ENCODE results near the gene MRTFA.
"Not testable (repeated sequence)": the region's sequence is repeated elsewhere in the genome, so short reads cannot be mapped to it uniquely, and the experiment has no call there.

The MRTFA gene

DNA sequence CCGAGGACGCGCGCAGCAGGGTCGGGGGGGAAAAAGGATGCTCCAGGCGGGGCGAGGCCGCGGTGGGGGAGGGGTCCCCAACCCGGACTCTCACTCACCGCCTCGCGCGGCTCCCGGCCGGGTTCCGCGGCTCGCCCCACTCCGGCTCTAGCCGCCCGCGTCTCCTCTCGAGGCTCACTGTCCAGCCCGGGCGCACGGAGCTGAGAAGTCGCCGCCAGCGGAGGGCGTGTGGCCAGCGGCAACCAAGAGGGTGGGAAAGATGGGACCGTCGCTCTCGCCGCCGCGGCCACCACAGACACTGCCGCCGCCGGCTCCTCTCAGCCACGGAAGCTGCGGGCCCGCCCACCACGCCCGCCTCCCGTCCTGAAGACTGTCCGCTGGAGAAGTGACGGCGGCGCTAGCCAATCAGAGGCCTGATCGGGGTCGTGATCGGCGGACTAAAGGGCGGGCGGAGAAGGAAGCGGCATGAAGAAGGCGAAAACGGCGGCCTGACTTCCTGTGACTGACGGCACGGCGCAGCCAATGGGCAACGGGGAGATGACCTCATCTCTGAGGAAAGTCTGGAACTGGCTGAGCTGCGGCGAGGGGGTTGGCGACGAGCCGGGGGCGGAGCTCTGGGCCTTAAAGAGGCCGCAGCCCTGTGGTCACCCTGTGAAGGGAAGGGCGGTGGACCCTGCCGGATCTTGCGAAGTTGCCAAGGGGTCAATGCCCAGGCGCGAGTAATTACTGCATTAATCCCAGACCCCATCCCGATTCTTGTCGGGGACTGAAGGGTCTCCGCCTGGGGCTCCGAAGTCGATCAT is at the start of gene MRTFA:
MRTFA (minus strand) TSS at position 340 of the 803 bp plus-strand sequence.
- in situ Hi-C loops (cut with MboI; ENCODE audit: low sequenced_read_pairs): no loop called here

DNA sequence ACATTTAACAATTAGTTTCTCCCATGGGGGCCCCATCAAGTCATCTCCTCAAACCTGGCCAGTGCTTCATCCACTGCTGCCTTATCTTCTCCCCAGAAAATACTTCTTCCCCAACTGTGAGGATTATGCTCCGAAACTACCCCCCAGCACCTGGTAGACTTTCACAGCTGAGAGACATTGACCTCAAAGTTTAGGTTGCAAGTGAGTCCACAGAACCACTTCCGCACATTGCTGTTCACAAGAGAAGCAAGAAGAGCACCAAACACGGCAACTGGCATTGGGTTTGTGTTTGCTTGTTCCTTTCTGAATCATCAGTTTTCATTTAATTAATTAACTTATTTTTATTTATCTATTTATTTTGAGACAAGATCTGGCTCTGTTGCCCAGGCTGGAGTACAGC is 48.9 kb upstream of the MRTFA start:
- in situ Hi-C loops (cut with MboI; ENCODE audit: low sequenced_read_pairs): no loop called here

DNA sequence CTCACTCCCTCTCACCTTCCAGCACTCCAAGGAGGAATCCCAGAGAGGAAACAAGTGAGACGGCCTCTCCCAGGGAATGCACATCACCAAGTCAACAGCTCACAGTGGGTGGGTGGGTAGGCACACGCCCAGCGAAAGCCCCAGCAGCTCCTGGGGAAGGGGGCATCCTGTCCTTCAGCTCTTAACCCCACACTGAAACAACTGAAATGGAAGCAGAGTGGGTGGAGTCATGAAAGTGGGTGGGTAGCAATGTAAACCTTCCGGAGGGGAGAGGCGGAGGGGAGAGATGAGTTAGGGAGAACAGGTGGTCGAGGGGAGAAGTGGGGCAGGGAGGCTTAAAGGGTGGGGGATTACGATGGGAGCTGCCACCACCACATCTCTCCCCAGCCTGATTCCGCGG is 48.2 kb upstream of the MRTFA start:
- in situ Hi-C loops (cut with MboI; ENCODE audit: low sequenced_read_pairs): no loop called here

DNA sequence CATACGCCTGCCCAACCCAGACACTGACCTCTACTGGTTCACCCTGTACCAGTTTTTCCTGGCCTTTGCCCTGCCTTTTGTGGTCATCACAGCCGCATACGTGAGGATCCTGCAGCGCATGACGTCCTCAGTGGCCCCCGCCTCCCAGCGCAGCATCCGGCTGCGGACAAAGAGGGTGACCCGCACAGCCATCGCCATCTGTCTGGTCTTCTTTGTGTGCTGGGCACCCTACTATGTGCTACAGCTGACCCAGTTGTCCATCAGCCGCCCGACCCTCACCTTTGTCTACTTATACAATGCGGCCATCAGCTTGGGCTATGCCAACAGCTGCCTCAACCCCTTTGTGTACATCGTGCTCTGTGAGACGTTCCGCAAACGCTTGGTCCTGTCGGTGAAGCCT is 44.9 kb upstream of the MRTFA start:
- in situ Hi-C loops (cut with MboI; ENCODE audit: low sequenced_read_pairs): no loop called here

DNA sequence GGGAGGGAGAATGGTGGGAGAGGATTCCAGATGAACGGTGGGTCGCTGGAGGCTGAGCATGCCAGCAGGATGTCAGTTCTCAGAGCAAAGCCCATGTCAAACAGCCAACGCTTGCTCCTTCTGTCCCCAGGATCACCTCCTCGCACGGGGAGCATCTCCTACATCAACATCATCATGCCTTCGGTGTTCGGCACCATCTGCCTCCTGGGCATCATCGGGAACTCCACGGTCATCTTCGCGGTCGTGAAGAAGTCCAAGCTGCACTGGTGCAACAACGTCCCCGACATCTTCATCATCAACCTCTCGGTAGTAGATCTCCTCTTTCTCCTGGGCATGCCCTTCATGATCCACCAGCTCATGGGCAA is 44.3 kb upstream of the MRTFA start:
- in situ Hi-C loops (cut with MboI; ENCODE audit: low sequenced_read_pairs): no loop called here

DNA sequence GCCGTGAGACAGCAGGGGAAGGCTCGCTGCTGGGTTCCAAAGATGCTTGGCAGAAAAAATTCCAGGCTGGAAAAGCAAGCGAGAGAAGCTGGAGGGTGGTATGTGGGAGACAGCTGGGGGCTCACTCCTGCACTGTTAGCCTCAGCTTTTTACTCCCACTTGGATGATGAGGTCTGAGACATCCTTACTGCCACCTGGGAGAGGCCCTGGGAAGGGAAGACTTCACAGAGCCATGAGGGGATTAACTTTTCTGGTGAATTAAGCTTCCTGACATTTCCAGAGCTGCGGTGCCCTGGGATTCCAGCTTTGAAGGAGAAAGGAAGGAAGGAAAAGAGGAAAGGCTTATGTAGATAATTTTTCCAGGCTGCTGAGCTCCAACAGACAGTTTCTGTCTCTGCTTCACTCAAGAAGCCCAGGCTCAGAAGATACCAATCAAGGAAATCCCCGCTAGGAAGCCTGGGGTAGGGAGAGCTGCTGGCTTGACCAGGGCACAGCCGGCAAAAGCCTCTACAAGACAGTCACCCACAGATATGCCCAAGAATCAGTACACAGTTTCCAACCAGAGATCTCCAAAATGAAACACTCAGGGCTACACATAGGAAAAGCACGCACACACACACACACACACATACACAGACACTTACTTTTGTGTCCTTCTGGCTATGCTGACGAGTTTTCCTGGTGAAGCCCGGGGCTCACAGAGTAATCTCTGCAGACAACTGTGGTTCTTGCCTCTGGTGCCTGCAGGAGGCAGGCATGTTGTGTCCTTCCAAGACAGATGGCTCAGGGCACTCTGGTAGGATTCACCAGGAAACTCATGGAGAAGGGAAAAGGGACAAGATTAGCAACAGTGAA is 43.7 kb upstream of the MRTFA start:
- in situ Hi-C loops (cut with MboI; ENCODE audit: low sequenced_read_pairs): no loop called here

DNA sequence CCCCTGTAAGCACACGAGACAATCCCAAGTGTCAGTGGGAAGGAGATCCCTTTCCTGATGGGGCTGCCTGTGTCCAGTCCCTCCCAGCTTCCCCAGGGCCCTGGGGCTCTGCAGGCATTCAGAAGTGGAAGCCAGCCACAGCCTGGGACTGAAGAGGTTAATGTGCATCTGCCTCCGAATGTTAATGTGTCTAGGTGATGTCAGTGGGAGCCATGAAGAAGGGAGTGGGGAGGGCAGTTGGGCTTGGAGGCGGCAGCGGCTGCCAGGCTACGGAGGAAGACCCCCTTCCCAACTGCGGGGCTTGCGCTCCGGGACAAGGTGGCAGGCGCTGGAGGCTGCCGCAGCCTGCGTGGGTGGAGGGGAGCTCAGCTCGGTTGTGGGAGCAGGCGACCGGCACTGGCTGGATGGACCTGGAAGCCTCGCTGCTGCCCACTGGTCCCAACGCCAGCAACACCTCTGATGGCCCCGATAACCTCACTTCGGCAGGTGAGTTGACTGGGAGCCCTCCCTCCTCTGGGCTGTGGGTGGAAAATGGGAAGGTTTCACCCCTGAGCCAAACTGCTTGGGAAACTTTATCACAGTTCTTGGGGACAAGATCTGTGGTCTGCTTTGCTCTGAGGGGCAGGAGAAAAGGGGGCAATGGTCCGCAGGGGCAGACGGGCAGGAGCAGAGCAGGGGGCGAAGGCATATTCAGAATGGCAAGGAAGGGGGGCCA is 42.9 kb upstream of the MRTFA start, which contains the start of gene MCHR1:
MCHR1 (plus strand) TSS at position 236 of the 715 bp plus-strand sequence; CDS start at position 405, 169 bp downstream.
- in situ Hi-C loops (cut with MboI; ENCODE audit: low sequenced_read_pairs): no loop called here

DNA sequence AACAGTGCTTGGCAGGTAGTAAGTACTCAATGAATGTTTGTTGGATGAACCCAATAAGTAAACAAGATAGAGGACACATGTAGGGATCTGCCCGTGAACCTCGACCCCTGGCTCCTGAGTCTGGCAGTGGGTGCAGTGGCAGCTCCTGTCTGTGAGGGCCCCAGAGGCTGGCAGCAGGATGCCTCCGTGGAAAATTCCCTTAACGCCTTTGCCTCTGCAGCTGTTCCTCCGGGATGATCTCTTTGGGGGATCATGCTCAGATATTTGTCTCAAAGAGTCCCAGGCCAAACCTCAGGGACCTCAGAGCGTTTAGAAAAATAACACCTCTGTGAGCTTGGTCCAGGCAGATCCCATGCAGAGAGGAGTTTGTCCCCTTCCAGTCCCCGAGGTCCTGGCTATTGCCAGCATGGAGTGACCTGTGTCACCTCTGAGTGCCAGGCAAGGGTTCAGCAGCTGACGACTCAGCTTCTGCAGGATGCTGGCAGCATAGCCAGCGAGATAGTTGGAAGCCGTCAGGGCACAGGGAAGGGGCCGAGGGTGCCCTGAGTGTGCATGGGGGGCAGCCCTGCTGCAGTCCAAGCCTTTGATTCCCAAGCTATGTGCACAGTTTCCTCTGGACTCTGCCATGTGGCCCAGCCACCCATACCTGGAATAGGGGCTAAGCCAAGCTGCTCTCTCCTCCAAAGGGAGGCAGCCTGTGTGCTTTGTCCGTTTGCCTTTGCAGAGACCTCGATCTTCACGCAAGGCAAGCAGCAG is 42.2 kb upstream of the MRTFA start:
- in situ Hi-C loops (cut with MboI; ENCODE audit: low sequenced_read_pairs): no loop called here

DNA sequence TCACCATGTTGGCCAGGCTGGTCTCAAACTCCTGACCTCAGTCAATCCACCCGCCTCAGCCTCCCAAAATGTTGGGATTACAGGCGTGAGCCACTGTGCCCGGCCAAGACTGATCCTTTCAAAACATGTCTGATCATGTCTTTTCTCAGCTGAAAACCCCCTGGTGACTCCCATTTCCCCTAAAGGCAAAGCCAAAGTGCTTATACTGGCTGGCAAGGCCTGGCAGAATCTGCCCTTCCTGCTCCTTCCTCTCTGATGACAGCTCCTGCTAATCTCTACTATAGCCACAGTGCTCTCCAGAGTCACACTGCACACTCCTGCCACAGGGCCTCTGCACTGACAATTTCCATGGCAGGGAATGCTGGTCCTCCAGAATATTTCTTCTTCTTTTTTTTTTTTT is 40.1 kb upstream of the MRTFA start:
- in situ Hi-C loops (cut with MboI; ENCODE audit: low sequenced_read_pairs): no loop called here

DNA sequence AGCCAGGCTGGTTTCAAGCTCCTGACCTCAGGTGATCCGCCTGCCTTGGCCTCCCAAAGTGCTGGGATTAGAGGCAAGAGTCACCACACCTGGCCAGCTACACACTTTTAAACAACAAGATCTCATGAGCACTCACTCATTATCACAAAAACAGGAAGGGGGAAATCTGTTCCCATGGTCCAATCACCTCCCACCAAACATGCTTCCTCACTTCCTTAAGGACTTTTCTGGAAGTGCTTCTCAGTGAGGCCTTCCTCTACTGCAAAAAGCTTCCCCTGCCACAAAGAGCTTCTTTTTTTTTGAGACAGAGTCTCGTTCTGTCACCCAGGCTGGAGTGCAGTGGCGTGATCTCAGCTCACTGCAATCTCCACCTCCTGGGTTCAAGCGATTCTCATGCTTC is 39.6 kb upstream of the MRTFA start:
- in situ Hi-C loops (cut with MboI; ENCODE audit: low sequenced_read_pairs): not testable (repeated sequence)

DNA sequence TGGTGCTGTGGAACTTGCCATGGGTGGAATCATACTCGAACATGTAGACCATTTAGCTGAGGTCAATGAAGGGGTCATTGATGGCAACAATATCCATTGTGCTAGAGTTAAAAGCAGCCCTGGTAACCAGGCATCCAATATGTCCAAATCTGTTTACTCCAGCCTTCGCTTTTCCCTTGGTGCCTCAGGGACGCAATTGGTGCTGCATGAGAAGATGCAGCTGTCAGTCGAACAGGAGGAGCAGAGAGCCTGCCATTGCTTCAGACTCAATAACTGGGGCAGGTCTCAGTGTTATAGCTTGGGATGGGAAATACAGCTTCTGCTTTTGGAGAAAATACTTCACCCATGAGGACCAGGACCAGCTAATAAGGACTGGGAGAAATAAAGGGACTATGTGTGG is 37.8 kb upstream of the MRTFA start:
- in situ Hi-C loops (cut with MboI; ENCODE audit: low sequenced_read_pairs): no loop called here

DNA sequence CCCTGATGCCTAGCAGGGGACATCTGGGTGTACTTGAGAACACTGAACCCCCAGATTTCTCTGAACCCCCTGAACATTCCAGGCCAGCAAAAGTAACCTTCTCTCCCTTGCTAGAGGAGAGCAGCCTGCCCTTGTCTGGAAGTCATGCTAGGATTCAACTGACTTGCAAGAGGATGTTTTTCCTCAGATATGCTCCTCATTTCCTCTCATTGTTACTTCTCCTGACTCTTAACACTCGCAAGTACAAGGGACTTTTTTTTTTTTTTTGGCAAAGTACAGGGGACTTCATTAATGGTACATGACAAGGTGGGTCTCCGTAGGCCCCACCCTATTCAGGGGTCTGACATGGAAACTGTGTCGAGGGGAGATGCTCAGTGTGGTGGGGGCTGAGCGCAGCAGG is 36.5 kb upstream of the MRTFA start:
- in situ Hi-C loops (cut with MboI; ENCODE audit: low sequenced_read_pairs): no loop called here

DNA sequence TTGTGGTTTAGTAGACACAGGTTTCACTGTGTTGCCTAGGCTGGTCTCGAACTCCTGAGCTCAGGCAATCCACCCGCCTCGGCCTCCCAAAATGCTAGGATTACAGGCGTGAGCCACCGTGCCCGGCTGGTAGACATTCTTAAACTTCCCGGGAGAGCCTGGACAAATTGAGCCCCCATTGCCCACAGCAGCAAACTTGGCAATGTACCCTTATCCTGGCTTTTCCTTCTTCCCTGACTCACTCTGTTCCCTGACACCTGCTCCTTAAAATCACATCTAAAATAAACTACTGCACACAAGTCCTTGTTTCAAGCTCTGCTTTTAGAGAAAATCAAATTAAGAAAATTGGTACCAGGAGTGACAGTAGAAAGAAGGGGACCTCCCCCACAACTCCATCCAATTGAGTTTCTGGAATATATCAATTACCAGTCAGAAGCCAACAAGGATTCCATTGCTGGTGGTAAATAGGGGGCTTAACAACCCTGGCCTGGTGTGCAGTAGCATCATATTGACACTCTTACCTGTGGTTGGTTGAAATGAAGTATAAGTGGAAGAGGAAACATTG is 35.4 kb upstream of the MRTFA start:
- in situ Hi-C loops (cut with MboI; ENCODE audit: low sequenced_read_pairs): no loop called here

DNA sequence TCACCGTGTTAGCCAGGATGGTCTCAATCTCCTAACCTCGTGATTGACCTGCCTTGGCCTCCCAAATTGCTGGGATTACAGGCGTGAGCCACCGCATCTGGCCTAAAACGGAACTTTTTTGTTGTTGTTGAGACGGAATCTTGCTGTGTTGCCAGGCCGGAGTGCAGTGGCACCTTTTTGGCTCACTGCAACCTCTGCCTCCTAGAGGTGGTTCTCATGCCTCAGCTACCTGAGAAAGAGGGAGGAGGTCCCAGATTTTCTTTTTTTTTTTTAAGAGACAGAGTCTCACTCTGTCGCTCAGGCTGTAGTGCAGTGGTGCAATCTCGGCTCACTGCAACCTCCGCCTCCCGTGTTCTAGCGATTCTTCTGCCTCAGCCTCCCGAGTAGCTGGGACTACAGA is 34.9 kb upstream of the MRTFA start:
- in situ Hi-C loops (cut with MboI; ENCODE audit: low sequenced_read_pairs): no loop called here

DNA sequence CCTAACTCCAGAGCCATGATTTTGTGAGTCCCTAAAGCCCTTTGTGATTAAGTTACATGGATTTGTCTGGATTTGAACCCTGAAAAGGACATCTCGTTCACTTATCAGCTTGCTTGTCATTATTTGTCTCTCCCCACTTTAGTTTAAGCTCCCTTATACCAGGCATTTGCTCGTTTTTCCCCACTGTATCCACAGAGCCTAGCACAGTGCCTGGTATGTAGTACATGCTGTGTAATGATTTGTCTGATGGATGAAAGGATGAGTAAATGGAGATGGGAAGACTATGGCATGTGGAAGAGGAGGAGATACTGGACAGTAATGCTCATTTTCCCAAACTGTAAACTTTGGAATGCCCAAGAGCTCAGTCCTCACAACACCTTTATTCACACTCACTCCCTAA is 33.5 kb upstream of the MRTFA start:
- in situ Hi-C loops (cut with MboI; ENCODE audit: low sequenced_read_pairs): no loop called here

DNA sequence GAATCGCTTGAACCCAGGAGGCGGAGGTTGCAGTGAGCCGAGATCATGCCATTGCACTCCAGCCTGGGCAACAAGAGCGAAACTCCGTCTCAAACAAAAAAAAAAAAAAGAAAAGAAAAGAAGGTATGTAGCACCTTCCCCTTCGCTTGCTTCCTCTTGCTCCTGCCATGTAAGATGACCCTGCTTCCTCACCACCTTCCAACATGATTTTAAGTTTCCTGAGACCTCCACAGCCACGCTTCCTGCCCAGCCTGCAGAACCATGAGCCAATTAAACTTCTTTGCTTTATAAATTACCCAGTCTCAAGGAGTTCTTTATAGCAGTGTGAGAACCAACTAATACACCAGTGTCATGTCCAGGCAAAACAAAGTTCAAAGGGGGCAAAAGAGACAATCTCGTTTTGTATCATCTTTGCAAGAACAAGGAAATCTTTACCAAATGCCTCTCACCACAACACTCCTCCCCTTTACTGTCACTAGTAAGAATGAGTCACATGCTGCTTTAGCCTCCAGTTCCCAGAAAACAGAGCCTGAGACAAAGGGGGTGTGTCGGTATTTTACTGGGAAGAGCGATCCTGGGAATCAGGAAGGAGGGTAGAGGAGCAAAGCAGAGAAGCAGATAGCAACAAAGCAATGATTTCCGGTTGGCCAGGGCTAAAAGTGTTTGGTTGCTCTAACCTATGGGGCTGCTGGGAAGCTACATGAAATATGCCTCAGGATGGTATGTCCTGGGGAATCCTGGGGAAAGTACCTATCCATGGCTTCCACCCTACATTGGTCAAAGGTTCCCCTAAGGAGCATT is 32.3 kb upstream of the MRTFA start:
- in situ Hi-C loops (cut with MboI; ENCODE audit: low sequenced_read_pairs): no loop called here

DNA sequence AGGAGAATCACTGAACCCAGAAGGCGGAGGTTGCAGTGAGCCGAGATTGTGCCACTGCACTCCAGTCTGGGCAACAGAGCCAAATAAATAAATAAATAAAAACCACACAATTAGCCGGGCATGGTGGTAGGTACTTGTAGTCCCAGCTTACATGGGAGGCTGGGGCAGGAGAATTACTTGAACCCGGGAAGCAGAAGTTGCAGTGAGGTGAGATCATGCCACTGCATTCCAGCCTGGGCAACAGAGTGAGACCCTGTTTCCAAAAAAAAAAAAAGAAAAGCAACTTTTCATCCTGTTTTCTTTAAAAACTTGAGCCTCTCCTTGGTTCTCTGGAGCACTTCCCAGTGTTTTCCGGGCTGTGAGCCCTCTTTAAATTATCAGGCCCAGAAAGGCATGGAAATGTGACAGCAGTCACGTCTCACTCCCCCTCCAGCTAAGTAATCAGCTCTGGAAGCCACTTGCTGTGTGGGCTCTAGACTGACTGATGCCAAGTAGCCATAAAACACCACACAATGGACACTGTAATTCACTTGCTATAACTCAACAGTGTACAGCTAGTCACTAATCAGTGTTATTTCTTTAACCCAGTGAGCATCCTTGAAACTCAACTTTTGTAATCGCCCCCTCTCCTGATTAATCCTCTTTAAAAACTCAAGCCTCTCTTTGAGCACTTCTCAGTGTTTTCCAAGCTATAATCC is 29.8 kb upstream of the MRTFA start:
- in situ Hi-C loops (cut with MboI; ENCODE audit: low sequenced_read_pairs): no loop called here

DNA sequence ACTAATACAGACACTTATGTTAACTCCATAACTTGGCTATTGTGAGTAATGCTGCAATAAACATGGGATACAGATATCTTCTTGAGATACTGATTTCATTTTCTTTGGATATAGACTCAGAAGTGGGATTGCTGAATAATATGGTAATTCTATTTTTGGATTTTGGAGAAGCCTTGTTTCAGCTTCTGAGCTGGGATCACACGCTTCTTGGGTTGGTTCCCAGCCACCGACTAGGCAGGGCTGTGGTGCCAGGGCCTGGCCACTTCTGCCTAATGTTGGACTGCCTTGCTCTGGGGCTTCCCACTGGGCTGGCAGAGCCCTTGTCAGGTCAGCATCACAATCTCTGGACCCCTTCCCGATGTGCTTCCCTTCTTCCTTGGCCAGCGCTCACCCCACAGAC is 28.8 kb upstream of the MRTFA start:
- in situ Hi-C loops (cut with MboI; ENCODE audit: low sequenced_read_pairs): no loop called here

DNA sequence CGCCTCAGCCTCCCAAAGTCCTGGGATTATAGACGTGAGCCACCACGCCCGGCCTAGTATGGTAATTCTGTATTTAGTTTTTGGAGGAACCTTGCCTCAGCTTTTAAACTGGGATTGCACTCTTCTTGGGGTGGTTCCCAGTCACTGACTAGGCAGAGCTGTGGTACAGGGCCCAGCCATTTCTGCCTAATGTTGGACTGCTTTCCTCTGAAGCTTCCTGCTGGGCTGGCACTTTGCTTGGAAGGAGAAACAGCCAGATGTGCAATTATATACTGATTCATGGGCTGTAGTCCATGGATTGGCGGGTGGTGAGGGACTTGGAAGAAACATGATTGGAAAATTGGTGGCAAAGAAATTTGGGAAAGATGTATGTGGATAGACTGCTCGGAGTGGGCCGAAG is 25.2 kb upstream of the MRTFA start:
- in situ Hi-C loops (cut with MboI; ENCODE audit: low sequenced_read_pairs): no loop called here

Data from HL-60/S4 treated with phorbol 12-myristate 13-acetate at 8.2 ng/mL for 4 days and 3 days (cell line).